HG02852 (cell line): ENCODE data around the gene AQP10.
A peak's percentile ranks its signal among the peaks of the same experiment; 100 is the strongest.
"Not testable (repeated sequence)": the region's sequence is repeated elsewhere in the genome, so short reads cannot be mapped to it uniquely, and the experiment has no call there.

ENCODE experiments used
- ATAC-seq: cut with Tn5 transposase; IDR thresholded peaks from one replicate; pipeline ENCODE4 v1.9.1; 2021; ENCODE audit warnings: mild to moderate bottlenecking, moderate library complexity; ENCODE audit not compliant: unreplicated experiment

The AQP10 gene

GRCh38 chr1:154320882-154321608, at the start of gene AQP10:
TSS of gene AQP10 (plus strand) at chr1:154321093. CDS start at chr1:154321156, 63 bp downstream.
- no peak for ATAC-seq

DNA sequence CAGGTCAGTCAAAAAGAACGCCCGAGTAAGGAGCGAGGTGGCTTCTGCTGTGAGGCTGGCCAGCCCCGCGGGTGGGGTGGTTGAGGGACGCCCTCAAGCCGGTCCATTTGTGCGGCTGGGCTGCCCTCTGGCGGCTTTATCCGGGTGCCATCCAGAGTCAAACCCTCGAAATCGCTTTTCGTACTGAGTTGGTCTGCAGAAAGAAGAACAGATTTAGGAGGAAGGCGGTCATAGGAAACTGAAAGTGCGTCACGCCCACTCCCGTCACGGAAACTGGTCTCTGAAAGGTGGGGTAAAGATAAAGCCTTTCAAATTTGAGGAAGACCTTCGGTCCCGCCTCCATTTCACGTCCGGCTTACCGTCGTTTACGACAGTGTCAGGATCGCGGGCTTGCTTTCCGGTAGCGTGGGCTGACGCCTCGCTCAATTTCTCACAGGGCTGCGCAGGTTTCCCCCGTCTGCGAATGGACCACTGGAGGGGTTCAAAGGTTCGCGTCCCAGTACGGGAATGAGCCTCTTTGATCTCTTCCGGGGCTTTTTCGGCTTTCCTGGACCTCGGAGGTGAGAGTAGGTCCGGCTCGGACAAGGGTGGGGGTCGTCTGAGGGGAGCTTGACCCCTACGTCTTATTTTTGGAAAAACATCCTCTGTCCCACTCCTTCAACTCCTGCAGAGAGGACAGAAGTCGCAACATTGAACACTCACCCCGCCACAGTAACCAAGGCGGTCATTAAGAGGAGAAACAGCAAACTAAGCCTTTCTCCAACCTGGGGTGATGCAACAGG, 48.5 kb upstream of the AQP10 start, which contains the start of gene HAX1:
Gene HAX1, plus strand, starts transcription at position 413 of the 782 bp plus-strand sequence. Its CDS starts 95 bp downstream, at position 508.
- ATAC-seq, result peak; percentile 87

DNA sequence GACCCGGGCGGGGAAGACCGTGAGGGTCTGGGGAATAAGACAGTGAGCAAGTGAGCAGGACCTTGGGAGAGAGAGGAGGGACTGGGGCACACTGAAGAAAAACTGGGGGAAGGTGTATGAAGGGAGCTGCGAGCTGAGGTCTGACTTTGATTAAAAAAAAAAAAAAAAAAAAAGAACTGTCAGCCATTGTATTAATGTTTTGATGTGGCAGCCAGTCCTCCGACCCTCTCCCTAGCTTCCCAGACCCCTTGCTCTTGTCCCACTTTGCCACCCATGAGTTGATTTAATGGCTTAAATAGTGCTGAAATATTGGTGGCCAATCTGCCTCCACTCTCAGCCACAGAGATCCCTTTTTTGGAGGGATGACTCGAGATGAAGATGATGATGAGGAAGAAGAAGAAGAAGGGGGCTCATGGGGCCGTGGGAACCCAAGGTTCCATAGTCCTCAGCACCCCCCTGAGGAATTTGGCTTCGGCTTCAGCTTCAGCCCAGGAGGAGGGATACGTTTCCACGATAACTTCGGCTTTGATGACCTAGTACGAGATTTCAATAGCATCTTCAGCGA, 47.8 kb upstream of the AQP10 start:
- no peak for ATAC-seq

- ATAC-seq, result no peak
These were observed 44.1 kb upstream of the AQP10 start for GRCh38 chr1:154276797-154277196.

DNA sequence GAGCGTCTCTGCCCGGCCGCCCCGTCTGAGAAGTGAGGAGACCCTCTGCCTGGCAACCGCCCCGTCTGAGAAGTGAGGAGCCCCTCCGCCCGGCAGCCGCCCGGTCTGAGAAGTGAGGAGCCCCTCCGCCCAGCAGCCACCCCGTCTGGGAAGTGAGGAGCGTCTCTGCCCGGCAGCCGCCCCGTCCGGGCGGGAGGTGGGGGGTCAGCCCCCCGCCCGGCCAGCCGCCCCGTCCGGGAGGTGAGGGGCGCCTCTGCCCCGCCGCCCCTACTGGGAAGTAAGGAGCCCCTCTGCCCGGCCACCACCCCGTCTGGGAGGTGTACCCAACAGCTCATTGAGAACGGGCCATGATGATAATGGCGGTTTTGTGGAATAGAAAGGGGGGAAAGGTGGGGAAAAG, 33.3 kb upstream of the AQP10 start:
- not testable (repeated sequence) for ATAC-seq

GRCh38 chr1:154288661-154289060, 32.2 kb upstream of the AQP10 start:
- no peak for ATAC-seq

GRCh38 chr1:154290921-154291320, 30.0 kb upstream of the AQP10 start:
- ATAC-seq, result no peak

DNA sequence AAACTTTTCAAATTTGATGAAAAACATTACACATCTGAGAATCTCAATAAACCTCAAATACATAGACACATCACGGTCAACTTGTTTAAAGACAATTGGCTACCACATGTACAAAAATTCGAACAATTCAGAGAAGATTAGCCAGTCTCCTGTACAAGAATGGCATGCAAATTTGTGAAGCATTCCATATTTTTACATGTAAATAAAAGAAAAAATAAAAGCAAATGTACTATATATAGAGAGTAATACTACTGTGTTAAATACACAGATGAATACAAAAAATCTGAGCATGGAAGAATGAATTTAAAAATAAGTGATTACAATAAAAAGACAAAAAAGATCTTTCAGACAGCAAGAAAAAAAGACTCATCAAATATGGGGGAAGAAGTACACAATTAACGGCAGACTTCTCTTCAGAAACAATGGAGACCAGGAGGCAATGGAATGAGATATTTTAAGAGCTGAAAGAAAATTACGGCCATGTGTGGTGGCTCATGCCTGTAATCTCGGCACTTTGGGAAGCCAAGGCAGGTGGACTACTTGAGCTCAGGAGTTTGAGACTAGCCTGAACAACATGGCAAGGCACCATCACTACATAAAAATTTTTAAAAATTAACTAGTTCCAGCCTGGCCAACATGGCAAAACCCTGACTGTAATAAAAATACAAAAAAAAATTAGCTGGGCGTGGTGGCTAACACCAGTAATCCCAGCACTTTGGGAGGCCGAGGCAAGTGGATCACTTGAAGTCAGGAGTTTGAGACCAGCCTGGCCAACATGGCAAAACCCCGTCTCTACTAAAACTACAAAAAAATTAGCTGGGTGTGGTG, 25.3 kb upstream of the AQP10 start:
- ATAC-seq, result no peak

- no peak for ATAC-seq
These were observed 19.3 kb upstream of the AQP10 start for GRCh38 chr1:154301582-154301981.

DNA sequence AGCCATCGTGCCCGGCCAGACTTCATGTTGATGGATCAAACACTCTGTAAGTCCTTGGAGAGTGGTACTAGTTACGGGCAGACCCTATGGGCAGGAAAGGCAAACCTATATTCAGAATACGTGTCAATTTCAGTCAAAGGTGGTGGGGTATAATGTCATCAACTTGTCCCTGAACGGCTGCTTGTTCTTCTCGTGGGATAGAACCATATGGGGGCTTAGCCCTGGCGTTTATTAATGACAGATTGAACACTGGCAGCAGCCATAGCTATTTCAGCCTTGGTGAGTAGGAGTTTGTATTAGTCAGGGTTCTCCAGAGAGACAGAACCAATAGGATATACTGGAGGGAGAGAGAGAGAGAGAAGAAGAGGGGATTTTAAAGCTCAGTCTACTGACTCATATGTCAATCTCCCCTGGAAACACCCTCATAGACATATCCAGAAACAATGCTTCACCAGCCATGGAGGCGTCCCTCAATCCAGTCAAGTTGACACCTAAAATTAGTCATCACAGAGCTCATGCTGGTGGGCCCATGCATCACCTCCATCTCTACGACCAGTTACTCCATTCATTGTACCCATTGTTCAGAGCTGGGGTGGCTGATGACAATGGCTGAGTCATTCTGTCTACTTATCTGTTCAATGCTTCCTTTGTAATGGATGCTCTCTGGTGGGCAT, 16.1 kb upstream of the AQP10 start:
- ATAC-seq, result peak; percentile 51

- ATAC-seq, result no peak
These were observed 14.7 kb upstream of the AQP10 start for GRCh38 chr1:154306151-154306550.

DNA sequence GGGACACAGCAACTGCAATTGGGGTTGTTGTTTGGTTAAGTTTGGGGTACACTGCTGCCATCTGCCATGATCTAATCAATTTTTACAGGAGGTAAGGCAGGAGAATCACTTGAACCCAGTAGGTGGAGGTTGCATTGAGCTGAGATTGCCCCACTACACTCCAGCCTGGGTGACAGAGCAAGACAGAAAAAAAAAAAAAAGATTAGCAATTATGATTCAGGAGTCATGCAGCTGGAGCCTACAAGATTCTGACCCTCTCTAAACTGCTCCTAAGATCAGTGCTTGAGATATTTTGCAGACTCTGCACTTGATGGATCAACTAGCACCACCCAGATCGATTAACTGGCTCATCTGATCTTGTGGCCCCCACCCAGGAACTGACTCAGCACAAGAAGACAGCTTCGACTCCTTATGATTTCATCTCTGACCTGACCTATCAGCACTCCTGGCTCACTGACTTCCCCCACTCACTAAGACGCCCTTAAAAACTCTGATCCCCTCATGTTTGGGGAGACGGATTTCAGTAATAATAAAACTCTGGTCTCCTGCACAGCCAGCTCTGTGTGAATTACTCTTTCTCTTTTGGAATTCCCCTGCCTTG, 13.1 kb upstream of the AQP10 start:
- ATAC-seq, result not testable (repeated sequence)

DNA sequence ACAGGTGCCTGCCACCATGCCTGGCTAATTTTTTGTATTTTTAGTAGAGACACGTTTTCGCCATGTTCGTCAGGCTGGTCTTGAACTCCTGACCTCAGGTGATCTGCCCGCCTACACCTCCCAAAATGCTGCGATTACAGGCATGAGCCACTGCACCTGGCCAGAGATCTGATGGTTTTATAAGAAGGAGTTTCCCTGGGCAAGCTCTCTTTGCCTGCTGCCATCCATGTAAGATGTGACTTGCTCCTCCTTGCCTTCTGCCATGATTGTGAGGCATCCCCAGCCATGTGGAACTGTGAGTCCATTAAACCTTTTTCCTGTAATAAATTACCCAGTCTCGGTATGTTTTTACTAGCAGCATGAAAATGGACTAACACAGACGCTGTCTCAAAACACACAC, 11.8 kb upstream of the AQP10 start:
- not testable (repeated sequence) for ATAC-seq

- ATAC-seq, result not testable (repeated sequence)
These were observed 8.4 kb upstream of the AQP10 start for GRCh38 chr1:154312229-154313065.

DNA sequence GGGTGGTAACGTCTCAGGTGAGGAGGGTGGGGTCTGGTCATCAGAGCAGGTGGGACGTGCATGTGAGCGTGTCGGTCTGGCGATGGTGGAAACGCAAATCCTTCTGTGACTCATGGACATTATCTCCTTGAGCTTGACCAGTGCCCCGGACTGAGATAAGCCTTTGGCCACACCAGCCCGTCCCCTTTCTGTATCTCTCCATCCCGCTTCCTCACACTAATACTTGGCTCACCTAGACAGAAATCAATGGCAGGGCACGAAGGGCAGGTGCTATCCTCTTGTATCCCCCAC, 7.9 kb upstream of the AQP10 start:
- no peak for ATAC-seq

GRCh38 chr1:154314226-154314625, 6.7 kb upstream of the AQP10 start:
- not testable (repeated sequence) for ATAC-seq

- no peak for ATAC-seq
These were observed 4.2 kb upstream of the AQP10 start for GRCh38 chr1:154316704-154317103.

DNA sequence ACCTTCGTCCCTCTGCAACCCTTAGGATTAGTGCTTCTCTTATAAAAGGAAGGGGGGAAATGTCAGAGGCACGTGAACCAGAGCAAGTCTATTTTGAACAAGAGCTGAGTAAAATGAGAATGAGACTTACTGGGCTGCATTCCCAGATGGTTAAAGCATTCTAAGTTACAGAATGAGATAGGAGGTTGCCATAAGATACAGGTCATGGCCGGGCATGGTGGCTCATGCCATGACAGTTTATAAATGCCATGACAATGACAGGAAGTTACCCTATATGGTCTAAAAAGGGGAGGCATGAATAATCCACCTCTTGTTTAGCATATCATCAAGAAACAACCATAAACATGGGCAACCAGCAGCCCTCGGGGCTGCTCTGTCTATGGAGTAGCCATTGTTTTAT, 2.5 kb upstream of the AQP10 start:
- no peak for ATAC-seq

DNA sequence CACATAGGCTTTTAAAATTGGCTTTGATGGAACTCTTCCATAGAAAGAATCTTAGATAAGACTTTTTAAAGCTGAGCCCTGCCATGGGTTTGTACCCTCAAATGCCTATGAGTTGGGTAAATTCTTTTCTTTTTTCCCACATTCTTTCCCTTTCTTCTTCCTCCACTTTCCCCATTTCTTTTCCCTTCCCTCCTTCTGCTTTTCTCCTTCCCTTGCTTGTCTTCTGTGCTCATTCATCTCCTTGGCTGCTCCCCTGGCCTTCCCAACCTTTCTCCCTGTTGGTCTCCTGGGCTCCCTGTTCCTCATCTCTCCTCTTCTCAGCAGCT, 679 bp downstream of the AQP10 start:
- not testable (repeated sequence) for ATAC-seq
